Central memory CD8-positive, alpha-beta T cell (primary cell): Measurements from ENCODE around the gene SGIP1.
A peak's percentile ranks its signal among the peaks of the same experiment; 100 is the strongest.
"Not testable (repeated sequence)": the region's sequence is repeated elsewhere in the genome, so short reads cannot be mapped to it uniquely, and the experiment has no call there.

Experiments
- ATAC-seq: fragments of 150-1000 bp; cut with Tn5 transposase; replicated peaks from 2 replicates; pipeline ENCODE4 v1.10.0; 2022; ENCODE audit warnings: mild to moderate bottlenecking, moderate FRiP score, moderate number of reproducible peaks; ENCODE audit not compliant: poor library complexity, severe bottlenecking; ENCODE audit errors: extremely low read depth
- DNase-seq, 2 donors: peaks; one replicate each; pipeline ENCODE4 v3.0.0; 2021; ENCODE audit warnings: low spot score in 2 of 2
- H3K27ac Mint-ChIP-seq: one replicate; pipeline ENCODE4 v1.8.0; 2022; ENCODE audit warnings: low read depth, mild to moderate bottlenecking, moderate library complexity, mixed read lengths
- H3K27me3 Mint-ChIP-seq: one replicate; pipeline ENCODE4 v1.8.0; 2022; ENCODE audit warnings: mixed read lengths
- H3K36me3 Mint-ChIP-seq: one replicate; pipeline ENCODE4 v1.8.0; 2022; ENCODE audit warnings: mild to moderate bottlenecking, moderate library complexity, mixed read lengths; ENCODE audit not compliant: insufficient read depth
- H3K4me1 Mint-ChIP-seq: one replicate; pipeline ENCODE4 v1.8.0; 2022; ENCODE audit warnings: mixed read lengths
- H3K4me3 Mint-ChIP-seq: one replicate; pipeline ENCODE4 v1.8.0; 2022; ENCODE audit warnings: mild to moderate bottlenecking, moderate library complexity, mixed read lengths
- H3K9me3 Mint-ChIP-seq: one replicate; pipeline ENCODE4 v1.8.0; 2022; ENCODE audit warnings: mixed read lengths

The SGIP1 gene

DNA sequence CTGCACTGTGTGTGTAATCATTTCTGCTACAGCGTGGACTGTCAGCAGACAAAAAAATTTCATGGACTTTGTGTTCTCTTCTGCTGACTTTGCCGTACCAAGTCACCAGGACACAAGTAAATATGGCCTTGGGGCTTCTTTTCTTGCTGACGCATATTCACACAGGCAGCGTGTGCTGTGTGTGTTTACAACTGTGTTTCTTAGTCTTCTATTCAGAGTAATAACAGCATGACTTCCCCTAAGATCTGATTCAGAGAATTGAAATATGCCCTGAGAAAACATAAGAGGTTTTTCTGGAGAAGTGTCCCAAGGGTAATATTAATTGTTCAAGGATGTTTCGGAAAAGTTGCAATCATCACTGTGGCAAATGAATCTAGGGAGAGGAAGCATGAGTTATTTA is 171.2 kb downstream of the SGIP1 start:
- Mint-ChIP-seq H3K4me3 (no peak overlapping the region), H3K36me3 (no peaks in the 10 kb centered on the region), H3K27ac (no peak overlapping the region), H3K9me3 (no peaks in the 10 kb centered on the region), H3K4me1 (no peaks in the 10 kb centered on the region), H3K27me3 (peaks cover 55% of the 10 kb centered on the region)
- DNase-seq (no peak), ATAC-seq (no peak)

GRCh38 chr1:66711420-66711819 is 177.5 kb downstream of the SGIP1 start:
- peaks cover 43% of the 10 kb centered on the region for H3K27me3 Mint-ChIP-seq
- H3K9me3 Mint-ChIP-seq, result no peaks in the 10 kb centered on the region
- no peak for ATAC-seq
- H3K4me1 Mint-ChIP-seq, result no peaks in the 10 kb centered on the region
- H3K36me3 Mint-ChIP-seq, result no peaks in the 10 kb centered on the region
- no peak overlapping the region for H3K4me3 Mint-ChIP-seq
- H3K27ac Mint-ChIP-seq, result no peak overlapping the region
- no peak for DNase-seq

DNA sequence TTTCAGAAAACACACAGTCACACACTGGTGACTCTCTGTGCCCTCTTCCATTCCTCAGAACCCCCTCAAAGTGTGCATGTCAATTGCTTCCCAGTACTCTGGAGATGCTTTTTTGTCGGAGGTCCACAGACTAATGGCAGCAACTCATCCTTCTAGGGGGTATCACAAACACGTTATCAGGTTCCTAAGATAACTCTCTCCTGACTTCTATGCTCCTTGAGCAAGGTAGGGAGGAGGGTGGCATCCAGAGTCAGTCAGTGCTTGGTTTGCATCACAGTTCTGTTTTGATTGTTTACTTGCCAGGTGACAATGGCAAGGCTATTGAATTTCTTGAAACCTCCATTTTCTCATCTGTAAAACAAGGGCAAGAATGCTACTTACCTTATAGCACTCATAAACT is 178.9 kb downstream of the SGIP1 start:
- no peak overlapping the region for H3K27ac Mint-ChIP-seq
- H3K27me3 Mint-ChIP-seq, result peaks cover 54% of the 10 kb centered on the region
- H3K9me3 Mint-ChIP-seq, result no peaks in the 10 kb centered on the region
- DNase-seq, result no peak
- H3K4me1 Mint-ChIP-seq, result no peaks in the 10 kb centered on the region
- H3K36me3 Mint-ChIP-seq, result peaks cover 1% of the 10 kb centered on the region
- no peak for ATAC-seq
- no peak overlapping the region for H3K4me3 Mint-ChIP-seq

- H3K4me3 Mint-ChIP-seq, result no peak overlapping the region
- no peak overlapping the region for H3K27ac Mint-ChIP-seq
- peaks cover 49% of the 10 kb centered on the region for H3K27me3 Mint-ChIP-seq
- DNase-seq, result no peak
- H3K36me3 Mint-ChIP-seq, result peaks cover 2% of the 10 kb centered on the region
- no peaks in the 10 kb centered on the region for H3K9me3 Mint-ChIP-seq
- no peak for ATAC-seq
- H3K4me1 Mint-ChIP-seq, result no peaks in the 10 kb centered on the region
These were observed 190.0 kb downstream of the SGIP1 start for GRCh38 chr1:66723985-66724384.

DNA sequence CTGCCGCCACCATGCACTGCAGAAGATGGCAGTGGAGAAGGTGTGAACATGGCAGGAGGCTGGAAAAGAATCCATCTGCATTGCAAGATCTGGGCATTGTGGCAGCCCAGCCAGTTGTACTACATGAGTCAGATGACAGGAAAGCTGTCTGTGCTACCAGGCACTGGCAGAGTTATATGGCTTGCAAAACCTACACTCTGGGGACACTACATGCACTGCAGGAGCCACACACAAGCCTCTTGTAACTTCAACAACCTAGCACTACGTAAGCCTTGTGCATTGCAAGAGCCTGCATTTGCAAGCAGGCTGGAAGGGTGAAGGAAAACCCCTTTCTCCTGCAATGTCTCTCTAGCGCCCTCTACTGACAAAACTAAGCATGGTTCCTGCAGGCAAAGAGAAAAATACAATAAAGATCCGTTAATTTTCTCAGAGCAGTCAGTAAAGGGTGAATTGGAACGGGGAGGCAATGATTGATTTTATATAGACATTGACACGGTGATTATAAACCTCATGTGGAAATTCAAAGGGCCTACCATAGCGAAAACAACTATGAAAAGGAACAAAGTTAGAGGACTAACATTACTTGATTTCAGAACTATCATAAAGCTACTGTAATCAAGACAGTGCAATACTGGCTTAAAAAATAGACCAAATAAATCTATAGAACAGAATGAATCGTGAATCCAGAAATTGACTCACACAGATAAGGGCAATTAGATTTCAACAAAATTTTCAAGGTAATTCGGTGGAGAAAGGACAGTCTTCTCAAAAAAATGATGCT is 192.1 kb downstream of the SGIP1 start:
- DNase-seq, result peak; percentile 29 to 30
- H3K9me3 Mint-ChIP-seq, result no peaks in the 10 kb centered on the region

DNA sequence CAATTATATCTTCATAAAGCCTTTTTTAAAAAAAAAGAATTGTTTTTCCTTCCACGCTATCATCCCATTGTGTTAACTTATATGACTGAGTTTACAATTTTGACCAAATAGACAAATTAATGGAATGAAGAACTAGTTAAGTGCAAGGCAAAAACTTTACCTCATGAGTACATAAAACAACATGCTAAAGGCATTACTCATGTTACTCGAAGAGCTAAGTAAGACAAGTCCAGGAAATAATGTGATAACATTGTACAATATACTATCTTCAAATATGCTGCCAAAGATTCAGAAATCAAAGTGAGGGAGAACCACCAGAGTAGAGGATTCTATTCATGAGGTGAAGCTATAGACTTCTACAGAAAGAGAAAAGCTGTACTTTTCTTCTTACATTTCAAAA is 194.1 kb downstream of the SGIP1 start:
- H3K4me1 Mint-ChIP-seq, result no peaks in the 10 kb centered on the region
- no peak for ATAC-seq
- H3K9me3 Mint-ChIP-seq, result no peaks in the 10 kb centered on the region
- H3K4me3 Mint-ChIP-seq, result no peak overlapping the region
- peaks cover 2% of the 10 kb centered on the region for H3K36me3 Mint-ChIP-seq
- no peak for DNase-seq
- H3K27me3 Mint-ChIP-seq, result peaks cover 42% of the 10 kb centered on the region
- H3K27ac Mint-ChIP-seq, result no peak overlapping the region

More for the DNA sequence above, 192.1 kb downstream of the SGIP1 start:
- no peak overlapping the region for H3K27ac Mint-ChIP-seq
- peaks cover 56% of the 10 kb centered on the region for H3K27me3 Mint-ChIP-seq
- H3K36me3 Mint-ChIP-seq, result peaks cover 2% of the 10 kb centered on the region
- H3K4me1 Mint-ChIP-seq, result no peaks in the 10 kb centered on the region
- ATAC-seq, result peak; percentile 59
- H3K4me3 Mint-ChIP-seq, result no peak overlapping the region

GRCh38 chr1:66728716-66729115 is 194.8 kb downstream of the SGIP1 start:
- H3K36me3 Mint-ChIP-seq, H3K27ac Mint-ChIP-seq, H3K4me1 Mint-ChIP-seq, H3K4me3 Mint-ChIP-seq, DNase-seq, H3K9me3 Mint-ChIP-seq, ATAC-seq: not testable (repeated sequence)
- peaks cover 42% of the 10 kb centered on the region for H3K27me3 Mint-ChIP-seq

DNA sequence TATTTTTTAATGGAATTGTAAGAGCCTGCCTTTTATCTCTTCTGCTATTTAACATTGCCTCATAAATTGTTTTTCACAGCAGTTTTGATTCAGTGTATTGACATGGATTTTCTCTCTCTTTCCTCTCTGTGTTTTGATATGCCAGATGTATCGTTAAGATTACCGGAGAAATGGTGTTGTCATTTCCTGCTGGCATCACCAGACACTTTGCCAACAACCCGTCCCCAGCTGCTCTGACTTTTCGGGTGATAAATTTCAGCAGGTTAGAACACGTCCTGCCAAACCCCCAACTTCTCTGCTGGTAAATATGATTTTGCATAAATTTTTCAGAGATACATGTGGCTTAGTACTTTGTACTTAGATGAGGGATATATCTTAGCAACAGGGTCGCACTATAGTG is 195.2 kb downstream of the SGIP1 start:
- no peak for DNase-seq
- Mint-ChIP-seq H3K27ac (no peak overlapping the region), H3K36me3 (peaks cover 2% of the 10 kb centered on the region), H3K4me1 (no peaks in the 10 kb centered on the region), H3K4me3 (no peak overlapping the region), H3K27me3 (peaks cover 42% of the 10 kb centered on the region), H3K9me3 (no peaks in the 10 kb centered on the region)
- no peak for ATAC-seq

DNA sequence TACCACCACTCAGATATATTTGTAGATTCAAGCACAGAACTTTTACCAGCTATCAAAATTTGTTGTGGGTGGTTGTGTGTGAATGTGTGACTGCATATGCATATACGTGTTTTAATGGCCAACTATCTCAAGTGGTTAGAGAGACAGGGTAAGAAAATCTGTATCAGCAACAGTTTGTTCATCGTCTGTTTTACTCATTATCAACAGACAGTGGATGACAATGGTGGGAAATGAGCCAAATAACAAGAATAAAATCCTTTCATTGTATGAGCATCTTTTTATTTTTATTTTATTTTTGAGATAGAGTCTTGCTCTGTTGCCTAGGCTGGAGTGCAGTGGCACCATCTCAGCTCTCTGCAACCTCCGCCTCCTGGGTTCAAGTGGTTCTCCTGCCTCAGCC is 195.6 kb downstream of the SGIP1 start:
- Mint-ChIP-seq H3K4me1 (no peaks in the 10 kb centered on the region), H3K27ac (no peak overlapping the region)
- ATAC-seq, result no peak

DNA sequence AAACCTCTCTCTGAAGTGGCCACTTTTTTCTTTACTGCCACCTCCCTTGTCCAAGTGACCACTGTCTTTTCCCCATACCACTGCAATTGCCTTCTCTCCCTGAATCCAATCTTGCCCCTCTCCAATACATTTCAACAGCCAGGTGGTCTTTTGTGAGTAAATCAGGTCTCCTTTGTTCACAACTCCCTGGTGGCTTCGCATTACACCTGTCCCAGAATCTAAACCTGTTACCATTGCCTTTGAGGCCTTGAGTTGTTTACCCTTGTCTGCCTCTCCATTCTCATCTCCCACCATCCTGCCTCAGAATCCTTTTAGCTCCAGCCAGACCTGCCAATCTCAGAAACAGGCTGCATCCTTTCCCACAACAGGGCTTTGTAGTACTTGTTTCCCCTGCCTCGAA is 196.5 kb downstream of the SGIP1 start:
- Mint-ChIP-seq H3K27me3 (peaks cover 42% of the 10 kb centered on the region), H3K4me1 (no peaks in the 10 kb centered on the region), H3K36me3 (peaks cover 2% of the 10 kb centered on the region), H3K9me3 (no peaks in the 10 kb centered on the region), H3K4me3 (no peak overlapping the region), H3K27ac (no peak overlapping the region)
- no peak for DNase-seq
- no peak for ATAC-seq

More for the DNA sequence above, 195.6 kb downstream of the SGIP1 start:
- no peaks in the 10 kb centered on the region for H3K9me3 Mint-ChIP-seq
- peaks cover 2% of the 10 kb centered on the region for H3K36me3 Mint-ChIP-seq
- no peak overlapping the region for H3K4me3 Mint-ChIP-seq
- no peak for DNase-seq
- peaks cover 42% of the 10 kb centered on the region for H3K27me3 Mint-ChIP-seq

- Mint-ChIP-seq H3K36me3 (no peaks in the 10 kb centered on the region), H3K9me3 (no peaks in the 10 kb centered on the region)
- ATAC-seq, result no peak
These were observed 197.4 kb downstream of the SGIP1 start for GRCh38 chr1:66731170-66731865.

DNA sequence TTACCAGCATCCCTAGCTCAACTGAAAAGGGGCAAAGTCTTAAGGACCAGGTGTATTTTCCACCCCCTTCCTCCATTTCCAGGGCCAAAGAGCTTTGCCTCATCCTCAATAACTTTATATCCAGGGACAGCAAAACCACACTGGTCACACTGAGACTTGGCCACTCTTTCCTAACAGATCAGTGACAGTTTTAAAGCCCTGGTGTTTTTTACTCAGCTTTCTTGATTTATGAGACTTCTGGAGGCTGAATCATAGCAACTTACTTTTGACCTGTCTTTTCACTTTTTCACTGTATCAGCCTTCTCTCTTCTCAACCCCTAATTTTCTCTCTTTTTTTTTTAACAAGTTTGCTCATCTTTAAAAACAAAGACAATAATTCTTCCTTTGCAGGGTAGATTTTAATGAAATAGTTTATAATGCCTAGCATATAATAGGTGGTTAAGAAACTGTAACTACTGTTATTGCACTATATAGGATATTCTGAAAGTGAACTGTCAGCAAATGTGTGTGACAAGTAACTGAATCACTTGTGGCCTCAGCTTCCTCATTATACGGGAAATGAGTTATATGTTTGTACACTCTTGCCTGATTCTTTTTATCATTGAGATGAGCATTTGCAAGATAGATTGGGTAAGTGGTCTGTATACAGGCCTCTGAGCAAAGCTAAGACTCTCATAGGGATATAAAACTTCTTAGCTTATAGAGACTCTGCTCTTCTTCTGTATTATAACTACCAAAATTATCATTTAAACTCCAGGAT is 198.6 kb downstream of the SGIP1 start:
- Mint-ChIP-seq H3K27ac (no peak overlapping the region), H3K27me3 (peaks cover 24% of the 10 kb centered on the region), H3K4me3 (no peak overlapping the region), H3K9me3 (no peaks in the 10 kb centered on the region), H3K36me3 (no peaks in the 10 kb centered on the region), H3K4me1 (no peaks in the 10 kb centered on the region)
- ATAC-seq (no peak), DNase-seq (no peak)

More at GRCh38 chr1:66731170-66731865, 197.4 kb downstream of the SGIP1 start:
- no peaks in the 10 kb centered on the region for H3K4me1 Mint-ChIP-seq
- H3K27ac Mint-ChIP-seq, result no peak overlapping the region
- no peak overlapping the region for H3K4me3 Mint-ChIP-seq
- peaks cover 37% of the 10 kb centered on the region for H3K27me3 Mint-ChIP-seq
- DNase-seq, result no peak
